H9 (cell line): Measurements from ENCODE around the gene FETUB. TPM values are rescaled to one million over a fixed set of nuclear protein-coding genes. Genes with fewer than 3 reads are reported as not detected.
"Not testable (repeated sequence)": the region's sequence is repeated elsewhere in the genome, so short reads cannot be mapped to it uniquely, and the experiment has no call there.

Experiments
- DNase-seq: peaks from one replicate; pipeline ENCODE4 v3.0.0-alpha.2; 2017
- H2AFZ ChIP-seq: one replicate; pipeline ENCODE4 v1.6.1; 2013; ENCODE audit warnings: mild to moderate bottlenecking, low read length, control low read depth, moderate library complexity
- H2AK5ac ChIP-seq: 2 replicates; pipeline ENCODE4 v1.6.1; 2013; ENCODE audit warnings: low read length, control low read depth, mixed read lengths; ENCODE audit not compliant: insufficient read length
- H2BK120ac ChIP-seq: one replicate; pipeline ENCODE4 v1.6.1; 2013; ENCODE audit warnings: low read depth, mild to moderate bottlenecking, low read length, control low read depth, inconsistent platforms; ENCODE audit not compliant: poor library complexity, severe bottlenecking
- H2BK12ac ChIP-seq: 2 replicates; pipeline ENCODE4 v1.6.1; 2013; ENCODE audit warnings: low read length, control low read depth, mixed read lengths, low read depth; ENCODE audit not compliant: insufficient read length
- H2BK15ac ChIP-seq: 2 replicates; pipeline ENCODE4 v1.6.1; 2013; ENCODE audit warnings: low read depth, low read length, control low read depth
- H2BK20ac ChIP-seq: one replicate; pipeline ENCODE4 v1.6.1; 2013; ENCODE audit warnings: low read depth, mild to moderate bottlenecking, low read length, control low read depth, inconsistent platforms; ENCODE audit not compliant: poor library complexity, severe bottlenecking
- H2BK5ac ChIP-seq: 2 replicates; pipeline ENCODE4 v1.6.1; 2013; ENCODE audit warnings: low read length, control low read depth, mixed read lengths; ENCODE audit not compliant: insufficient read length
- H3K14ac ChIP-seq: 2 replicates; pipeline ENCODE4 v1.6.1; 2013; ENCODE audit warnings: low read length, control low read depth; ENCODE audit not compliant: insufficient read depth
- H3K18ac ChIP-seq: 2 replicates; pipeline ENCODE4 v1.6.1; 2013; ENCODE audit warnings: low read depth, mild to moderate bottlenecking, mixed read lengths, low read length, control low read depth; ENCODE audit not compliant: insufficient read length
- H3K23ac ChIP-seq: 2 replicates; pipeline ENCODE4 v1.6.1; 2013; ENCODE audit warnings: low read length, control low read depth, mixed read lengths, low read depth; ENCODE audit not compliant: insufficient read length
- H3K23me2 ChIP-seq: 2 replicates; pipeline ENCODE4 v1.6.1; 2013; ENCODE audit warnings: low read depth, mild to moderate bottlenecking, mixed read lengths, low read length, control low read depth; ENCODE audit not compliant: insufficient read length, poor library complexity, severe bottlenecking
- H3K27ac ChIP-seq: 2 replicates; pipeline ENCODE4 v1.5.1; 2013; ENCODE audit warnings: low read length, control low read depth, mixed read lengths, low read depth; ENCODE audit not compliant: insufficient read length
- H3K27me3 ChIP-seq: 2 replicates; pipeline ENCODE4 v1.6.1; 2013; ENCODE audit warnings: low read length, control low read depth, inconsistent platforms; ENCODE audit not compliant: insufficient read depth
- H3K4ac ChIP-seq: 2 replicates; pipeline ENCODE4 v1.6.1; 2013; ENCODE audit warnings: low read depth, mild to moderate bottlenecking, control low read depth, inconsistent platforms, low read length, moderate library complexity
- H3K4me1 ChIP-seq: 2 replicates; pipeline ENCODE4 v1.6.1; 2013; ENCODE audit warnings: low read length, control low read depth, inconsistent platforms; ENCODE audit not compliant: insufficient read depth
- H3K4me2 ChIP-seq: 2 replicates; pipeline ENCODE4 v1.6.1; 2013; ENCODE audit warnings: low read length, control low read depth, mixed read lengths; ENCODE audit not compliant: insufficient read length, insufficient read depth
- H3K56ac ChIP-seq: 2 replicates; pipeline ENCODE4 v1.6.1; 2013; ENCODE audit warnings: low read depth, mild to moderate bottlenecking, mixed read lengths, low read length, control low read depth; ENCODE audit not compliant: insufficient read length
- H3K79me1 ChIP-seq: 2 replicates; pipeline ENCODE4 v1.6.1; 2013; ENCODE audit warnings: low read depth, mild to moderate bottlenecking, moderate library complexity, low read length, control low read depth, inconsistent platforms; ENCODE audit not compliant: insufficient read depth, poor library complexity, severe bottlenecking
- H3K79me2 ChIP-seq: 2 replicates; pipeline ENCODE4 v1.6.1; 2013; ENCODE audit warnings: low read length, control low read depth, inconsistent platforms; ENCODE audit not compliant: insufficient read depth
- H3K9ac ChIP-seq: 2 replicates; pipeline ENCODE4 v1.6.1; 2013; ENCODE audit warnings: low read length, control low read depth, mixed read lengths; ENCODE audit not compliant: insufficient read length; ENCODE audit errors: extremely low read depth
- H3K9me3 ChIP-seq: one replicate; pipeline ENCODE4 v1.6.1; 2013; ENCODE audit warnings: low read depth, low read length, inconsistent platforms; ENCODE audit not compliant: control insufficient read depth
- H3T11ph ChIP-seq: one replicate; pipeline ENCODE4 v1.6.1; 2013; ENCODE audit warnings: mild to moderate bottlenecking, low read length, control low read depth, inconsistent platforms
- H4K20me1 ChIP-seq: one replicate; pipeline ENCODE4 v1.6.1; 2013; ENCODE audit not compliant: control insufficient read depth, insufficient read length, insufficient read depth
- H4K5ac ChIP-seq: 2 replicates; pipeline ENCODE4 v1.6.1; 2013; ENCODE audit warnings: low read depth, mild to moderate bottlenecking, mixed read lengths, low read length, control low read depth; ENCODE audit not compliant: insufficient read length
- H4K8ac ChIP-seq: replicated peaks from 2 replicates; pipeline ENCODE4 v1.6.1; 2013; ENCODE audit warnings: low read length, control low read depth, mixed read lengths, low read depth; ENCODE audit not compliant: insufficient read length
- H4K91ac ChIP-seq: 2 replicates; pipeline ENCODE4 v1.6.1; 2013; ENCODE audit warnings: low read depth, mild to moderate bottlenecking, moderate library complexity, mixed read lengths, low read length, control low read depth; ENCODE audit not compliant: insufficient read length
- H3K27ac Mint-ChIP-seq, 3 experiments: 2 replicates in 2 of 3; 3 replicates in 1 of 3; pipeline ENCODE4 v1.8.0; 2020 to 2021; ENCODE audit warnings: mixed read lengths in 3 of 3, mild to moderate bottlenecking in 1 of 3, moderate library complexity in 1 of 3
- H3K27me3 Mint-ChIP-seq: 2 replicates; pipeline ENCODE4 v1.8.0; 2021; ENCODE audit warnings: low read depth, mild to moderate bottlenecking, moderate library complexity, mixed read lengths
- H3K36me3 Mint-ChIP-seq, 3 experiments: 2 replicates in 2 of 3; 3 replicates in 1 of 3; pipeline ENCODE4 v1.8.0; 2020 to 2021; ENCODE audit warnings: low read depth in 3 of 3, mixed read lengths in 3 of 3; ENCODE audit not compliant: insufficient read depth in 1 of 3
- H3K4me1 Mint-ChIP-seq, 2 experiments: 2 replicates each; pipeline ENCODE4 v1.8.0; 2020; ENCODE audit warnings: mixed read lengths in 2 of 2
- H3K4me3 Mint-ChIP-seq, 2 experiments: 2 replicates in 1 of 2; 3 replicates in 1 of 2; pipeline ENCODE4 v1.8.0; 2020 to 2021; ENCODE audit warnings: mild to moderate bottlenecking in 2 of 2, mixed read lengths in 2 of 2, moderate library complexity in 1 of 2
- H3K9me3 Mint-ChIP-seq, 2 experiments: 2 replicates in 1 of 2; 3 replicates in 1 of 2; pipeline ENCODE4 v1.8.0; 2020; ENCODE audit warnings: mild to moderate bottlenecking in 2 of 2, mixed read lengths in 2 of 2, moderate library complexity in 1 of 2
- WGBS: extraction: QIAGEN DNeasy Blood & Tissue Kit; methylation state at CpG from one replicate; pipeline ENCODE4 v1.1.7; 2013; ENCODE audit warnings: missing lambda C conversion rate, low lambda C conversion rate, mixed read lengths; ENCODE audit not compliant: insufficient read length; ENCODE audit errors: extremely low coverage; 5-methylcytosine and 5-hydroxymethylcytosine counted together
- total RNA-seq: library from RNA; stranded (reverse); gene quantifications from 2 replicates; pipeline ENCODE4 v1.2.1, GENCODE V29; 2021
- TF ChIP-seq, protein P1 (sequence below): fragments of 200-600 bp; sonication (generic); conservative IDR thresholded peaks from 3 replicates; pipeline ENCODE4 v1.8.0; 2021; ENCODE audit warnings: antibody characterized with exemption, mild to moderate bottlenecking

FETUB gene
- total RNA-seq, 1 experiment from 2014 or later, result not detected

GRCh38 chr3:186683979-186684378, 43.8 kb downstream of the FETUB start:
- Histone ChIP-seq H4K91ac (no peak overlapping the region), H3K9me3 (no peaks in the 10 kb centered on the region), H3K56ac (no peak overlapping the region), H4K5ac (no peak overlapping the region), H3K23ac (no peak overlapping the region), H3K9ac (no peak overlapping the region), H3K18ac (no peak overlapping the region), H2BK5ac (no peak overlapping the region), H2BK12ac (no peak overlapping the region), H3K4me1 (no peaks in the 10 kb centered on the region), H3K23me2 (no peaks in the 10 kb centered on the region), H3K4ac (no peak overlapping the region), H2BK15ac (no peak overlapping the region), H3K27me3 (no peaks in the 10 kb centered on the region), H3K79me2 (no peaks in the 10 kb centered on the region), H2BK20ac (no peak overlapping the region), H4K8ac (no peak overlapping the region), H3K27ac (no peak overlapping the region), H3K14ac (no peak overlapping the region), H2AFZ (no peak overlapping the region), H3K79me1 (no peaks in the 10 kb centered on the region), H3T11ph (no peak overlapping the region), H3K4me2 (no peak overlapping the region), H2AK5ac (no peak overlapping the region), H2BK120ac (no peak overlapping the region), H4K20me1 (no peaks in the 10 kb centered on the region)
- no peak for DNase-seq
- Mint-ChIP-seq H3K4me1 (peaks cover 0 to 9% of the 10 kb centered on the region in 2 experiments; a peak in 2 of 4 replicates), H3K9me3 (peaks cover 13 to 20% of the 10 kb centered on the region in 2 experiments), H3K27me3 (peaks cover 1% of the 10 kb centered on the region), H3K36me3 (peaks cover 5 to 12% (median 10%) of the 10 kb centered on the region in 3 experiments), H3K27ac (no peak overlapping the region; a peak in 1 of 7 replicates), H3K4me3 (no peak overlapping the region)
- TF ChIP-seq, protein P1, sequence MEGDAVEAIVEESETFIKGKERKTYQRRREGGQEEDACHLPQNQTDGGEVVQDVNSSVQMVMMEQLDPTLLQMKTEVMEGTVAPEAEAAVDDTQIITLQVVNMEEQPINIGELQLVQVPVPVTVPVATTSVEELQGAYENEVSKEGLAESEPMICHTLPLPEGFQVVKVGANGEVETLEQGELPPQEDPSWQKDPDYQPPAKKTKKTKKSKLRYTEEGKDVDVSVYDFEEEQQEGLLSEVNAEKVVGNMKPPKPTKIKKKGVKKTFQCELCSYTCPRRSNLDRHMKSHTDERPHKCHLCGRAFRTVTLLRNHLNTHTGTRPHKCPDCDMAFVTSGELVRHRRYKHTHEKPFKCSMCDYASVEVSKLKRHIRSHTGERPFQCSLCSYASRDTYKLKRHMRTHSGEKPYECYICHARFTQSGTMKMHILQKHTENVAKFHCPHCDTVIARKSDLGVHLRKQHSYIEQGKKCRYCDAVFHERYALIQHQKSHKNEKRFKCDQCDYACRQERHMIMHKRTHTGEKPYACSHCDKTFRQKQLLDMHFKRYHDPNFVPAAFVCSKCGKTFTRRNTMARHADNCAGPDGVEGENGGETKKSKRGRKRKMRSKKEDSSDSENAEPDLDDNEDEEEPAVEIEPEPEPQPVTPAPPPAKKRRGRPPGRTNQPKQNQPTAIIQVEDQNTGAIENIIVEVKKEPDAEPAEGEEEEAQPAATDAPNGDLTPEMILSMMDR, result no peak
- WGBS, result no CpG with 5 or more reads among the region's 3 CpGs

DNA sequence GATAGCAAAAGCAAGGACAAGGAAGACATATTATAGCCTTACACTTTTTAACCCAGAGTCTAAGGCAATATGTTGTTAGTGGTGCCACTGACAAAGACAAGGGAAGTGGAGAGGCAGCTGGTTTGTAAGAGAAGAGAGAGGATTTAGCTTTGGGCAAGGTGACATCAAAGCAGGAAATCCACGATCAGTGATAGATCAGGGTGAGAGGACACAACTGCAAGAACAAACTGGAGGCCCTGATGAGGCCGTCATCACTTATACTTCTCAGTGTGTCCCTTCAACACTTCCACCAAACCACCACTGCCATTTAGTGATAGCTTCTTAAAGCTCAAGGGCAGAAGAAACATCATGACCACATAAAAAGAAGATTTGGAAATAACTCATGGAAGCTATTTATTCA, 46.3 kb downstream of the FETUB start:
- H3K56ac ChIP-seq, H3K4ac ChIP-seq, H3K27me3 Mint-ChIP-seq, H3K14ac ChIP-seq, H3K23me2 ChIP-seq, H3K27me3 ChIP-seq, H3K27ac Mint-ChIP-seq, H3K9me3 ChIP-seq, H4K91ac ChIP-seq, H3K79me1 ChIP-seq, DNase-seq, H3K79me2 ChIP-seq, H2BK5ac ChIP-seq, H2BK12ac ChIP-seq, H2BK20ac ChIP-seq, H2AK5ac ChIP-seq, H3K4me1 ChIP-seq, H2AFZ ChIP-seq, H3K4me2 ChIP-seq, H4K5ac ChIP-seq, H3K27ac ChIP-seq, H4K20me1 ChIP-seq, H2BK120ac ChIP-seq, H3K23ac ChIP-seq, H3K9ac ChIP-seq, H2BK15ac ChIP-seq, H3K18ac ChIP-seq, H3K4me1 Mint-ChIP-seq, H3T11ph ChIP-seq, H3K4me3 Mint-ChIP-seq, H4K8ac ChIP-seq: not testable (repeated sequence)
- peaks cover 13 to 20% of the 10 kb centered on the region in 2 experiments for H3K9me3 Mint-ChIP-seq
- no CpG with 5 or more reads among the region's 2 CpGs for WGBS
- peaks cover 5 to 12% (median 10%) of the 10 kb centered on the region in 3 experiments for H3K36me3 Mint-ChIP-seq
